ENCODE results near the gene WNT5B. TPM values are rescaled to one million over a fixed set of nuclear protein-coding genes. Genes with fewer than 3 reads are reported as not detected.
A peak's percentile ranks its signal among the peaks of the same experiment; 100 is the strongest.

WNT5B gene
- total RNA-seq, 1 donor from 2014 or later, result 88.7 TPM

GRCh38 chr12:1644534-1645438, 15.8 kb downstream of the WNT5B start:
- Mint-ChIP-seq H3K27me3 (ENCODE audit: unreplicated experiment) (no peaks in the 10 kb centered on the region), H3K36me3 (ENCODE audit: unreplicated experiment) (peaks cover 28% of the 10 kb centered on the region), H3K4me1 (ENCODE audit: unreplicated experiment) (peaks cover 11% of the 10 kb centered on the region), H3K4me3 (ENCODE audit: unreplicated experiment) (no peak overlapping the region), H3K27ac (ENCODE audit: unreplicated experiment) (peak overlapping the region; percentile 27), H3K9me3 (ENCODE audit: unreplicated experiment) (no peaks in the 10 kb centered on the region)
- no peak for TF ChIP-seq CTCF (IDR thresholded peaks at IDR 0.05)
- no peak for DNase-seq (ENCODE audit: extremely low spot score, unreplicated experiment)

- DNase-seq (ENCODE audit: extremely low spot score, unreplicated experiment), result no peak
- Mint-ChIP-seq H3K4me1 (ENCODE audit: unreplicated experiment) (peaks cover 11% of the 10 kb centered on the region), H3K4me3 (ENCODE audit: unreplicated experiment) (no peak overlapping the region), H3K27me3 (ENCODE audit: unreplicated experiment) (no peaks in the 10 kb centered on the region), H3K36me3 (ENCODE audit: unreplicated experiment) (peaks cover 24% of the 10 kb centered on the region), H3K27ac (ENCODE audit: unreplicated experiment) (no peak overlapping the region), H3K9me3 (ENCODE audit: unreplicated experiment) (no peaks in the 10 kb centered on the region)
- no peak for TF ChIP-seq CTCF (IDR thresholded peaks at IDR 0.05)
Observed at GRCh38 chr12:1645819-1646218, 16.8 kb downstream of the WNT5B start.

GRCh38 chr12:1646569-1647284, 17.7 kb downstream of the WNT5B start:
- no peaks in the 10 kb centered on the region for H3K27me3 Mint-ChIP-seq (ENCODE audit: unreplicated experiment)
- no peak for DNase-seq (ENCODE audit: extremely low spot score, unreplicated experiment)
- peaks cover 26% of the 10 kb centered on the region for H3K36me3 Mint-ChIP-seq (ENCODE audit: unreplicated experiment)
- TF ChIP-seq CTCF (IDR thresholded peaks at IDR 0.05), result no peak
- peaks cover 11% of the 10 kb centered on the region for H3K4me1 Mint-ChIP-seq (ENCODE audit: unreplicated experiment)
- H3K9me3 Mint-ChIP-seq (ENCODE audit: unreplicated experiment), result no peaks in the 10 kb centered on the region
- no peak overlapping the region for H3K4me3 Mint-ChIP-seq (ENCODE audit: unreplicated experiment)
- no peak overlapping the region for H3K27ac Mint-ChIP-seq (ENCODE audit: unreplicated experiment)

- DNase-seq (ENCODE audit: extremely low spot score, unreplicated experiment), result no peak
- TF ChIP-seq CTCF (IDR thresholded peaks at IDR 0.05), result no peak
- Mint-ChIP-seq H3K9me3 (ENCODE audit: unreplicated experiment) (no peaks in the 10 kb centered on the region), H3K4me3 (ENCODE audit: unreplicated experiment) (no peak overlapping the region), H3K36me3 (ENCODE audit: unreplicated experiment) (peaks cover 26% of the 10 kb centered on the region), H3K4me1 (ENCODE audit: unreplicated experiment) (peaks cover 11% of the 10 kb centered on the region), H3K27ac (ENCODE audit: unreplicated experiment) (no peak overlapping the region), H3K27me3 (ENCODE audit: unreplicated experiment) (no peaks in the 10 kb centered on the region)
Observed at GRCh38 chr12:1647285-1647669, 18.2 kb downstream of the WNT5B start.

All from osteocyte (in vitro differentiated cells).